ENCODE results near the gene PSPC1. TPM values are rescaled to one million over a fixed set of nuclear protein-coding genes. Genes with fewer than 3 reads are reported as not detected.

Gene PSPC1
- total RNA-seq, 1 donor from 2014 or later: 57.5 TPM

- no peaks in the 10 kb centered on the region for H3K9me3 ChIP-seq (ENCODE audit: insufficient read depth, low read depth, low read length)
- H3K4me3 ChIP-seq (ENCODE audit: insufficient read depth, low read depth, low read length): no peak overlapping the region
- H3K9ac ChIP-seq (ENCODE audit: low read length): no peak overlapping the region
- H3K27ac ChIP-seq (ENCODE audit: low read depth, low read length): no peak overlapping the region
- Mint-ChIP-seq H3K36me3 (ENCODE audit: low read depth, unreplicated experiment) (peaks cover 7% of the 10 kb centered on the region), H3K9me3 (ENCODE audit: unreplicated experiment) (no peaks in the 10 kb centered on the region), H3K27me3 (ENCODE audit: low read depth, unreplicated experiment) (no peaks in the 10 kb centered on the region), H3K4me3 (ENCODE audit: unreplicated experiment) (no peak overlapping the region), H3K27ac (ENCODE audit: unreplicated experiment) (no peak overlapping the region), H3K4me1 (ENCODE audit: low read depth, unreplicated experiment) (peaks cover 6% of the 10 kb centered on the region)
- H2AFZ ChIP-seq (ENCODE audit: low read depth, low read length): no peak overlapping the region
- no peak for TF ChIP-seq CTCF (IDR thresholded peaks at IDR 0.05; ENCODE audit: insufficient read depth, low read depth, low read length)
- FAIRE-seq (no peak), DNase-seq (ENCODE audit: low read depth) (peak; percentile 20)
- peaks cover 12% of the 10 kb centered on the region for H3K36me3 ChIP-seq (ENCODE audit: insufficient read depth, low read length)
- H3K4me2 ChIP-seq (ENCODE audit: low read length): no peak overlapping the region
- H4K20me1 ChIP-seq (ENCODE audit: insufficient read depth, low read length): peaks cover 78% of the 10 kb centered on the region
- H3K79me2 ChIP-seq (ENCODE audit: insufficient read depth, low read length): peaks cover 100% of the 10 kb centered on the region
- no peaks in the 10 kb centered on the region for H3K27me3 ChIP-seq (ENCODE audit: insufficient read depth, low read length)
- H3K4me1 ChIP-seq (ENCODE audit: insufficient read depth, low read length): no peaks in the 10 kb centered on the region
Measured at GRCh38 chr13:19772306-19772705, 10.4 kb downstream of the PSPC1 start.

- no peak overlapping the region for H3K9ac ChIP-seq (ENCODE audit: low read length)
- H3K27me3 ChIP-seq (ENCODE audit: insufficient read depth, low read length): no peaks in the 10 kb centered on the region
- H3K4me3 ChIP-seq (ENCODE audit: insufficient read depth, low read depth, low read length): no peak overlapping the region
- H3K27me3 Mint-ChIP-seq (ENCODE audit: low read depth, unreplicated experiment): no peaks in the 10 kb centered on the region
- FAIRE-seq (no peak), DNase-seq (ENCODE audit: low read depth) (no peak)
- H3K27ac Mint-ChIP-seq (ENCODE audit: unreplicated experiment): no peak overlapping the region
- peaks cover 12% of the 10 kb centered on the region for H3K36me3 ChIP-seq (ENCODE audit: insufficient read depth, low read length)
- peaks cover 100% of the 10 kb centered on the region for H3K79me2 ChIP-seq (ENCODE audit: insufficient read depth, low read length)
- no peaks in the 10 kb centered on the region for H3K9me3 ChIP-seq (ENCODE audit: insufficient read depth, low read depth, low read length)
- H2AFZ ChIP-seq (ENCODE audit: low read depth, low read length): no peak overlapping the region
- TF ChIP-seq EZH2 (IDR thresholded peaks at IDR 0.05; ENCODE audit: insufficient read depth, low read length) (no peak), CTCF (IDR thresholded peaks at IDR 0.05; ENCODE audit: insufficient read depth, low read depth, low read length) (no peak)
- no peak overlapping the region for H3K4me2 ChIP-seq (ENCODE audit: low read length)
- peaks cover 6% of the 10 kb centered on the region for H3K4me1 Mint-ChIP-seq (ENCODE audit: low read depth, unreplicated experiment)
- H3K4me1 ChIP-seq (ENCODE audit: insufficient read depth, low read length): no peaks in the 10 kb centered on the region
- H4K20me1 ChIP-seq (ENCODE audit: insufficient read depth, low read length): peaks cover 75% of the 10 kb centered on the region
- peaks cover 7% of the 10 kb centered on the region for H3K36me3 Mint-ChIP-seq (ENCODE audit: low read depth, unreplicated experiment)
- no peak overlapping the region for H3K4me3 Mint-ChIP-seq (ENCODE audit: unreplicated experiment)
- H3K27ac ChIP-seq (ENCODE audit: low read depth, low read length): no peak overlapping the region
- H3K9me3 Mint-ChIP-seq (ENCODE audit: unreplicated experiment): no peaks in the 10 kb centered on the region
Measured at GRCh38 chr13:19769854-19770253, 12.9 kb downstream of the PSPC1 start.

- no peak overlapping the region for H3K9ac ChIP-seq (ENCODE audit: low read length)
- H3K9me3 ChIP-seq (ENCODE audit: insufficient read depth, low read depth, low read length): no peaks in the 10 kb centered on the region
- Mint-ChIP-seq H3K4me1 (ENCODE audit: low read depth, unreplicated experiment) (peaks cover 9% of the 10 kb centered on the region), H3K9me3 (ENCODE audit: unreplicated experiment) (no peaks in the 10 kb centered on the region), H3K27ac (ENCODE audit: unreplicated experiment) (no peak overlapping the region), H3K36me3 (ENCODE audit: low read depth, unreplicated experiment) (peaks cover 11% of the 10 kb centered on the region), H3K27me3 (ENCODE audit: low read depth, unreplicated experiment) (no peaks in the 10 kb centered on the region), H3K4me3 (ENCODE audit: unreplicated experiment) (no peak overlapping the region)
- TF ChIP-seq CTCF (IDR thresholded peaks at IDR 0.05; ENCODE audit: insufficient read depth, low read depth, low read length) (no peak), EZH2 (IDR thresholded peaks at IDR 0.05; ENCODE audit: insufficient read depth, low read length) (no peak)
- no peaks in the 10 kb centered on the region for H3K27me3 ChIP-seq (ENCODE audit: insufficient read depth, low read length)
- no peak for DNase-seq (ENCODE audit: low read depth)
- no peak for FAIRE-seq
- H3K4me2 ChIP-seq (ENCODE audit: low read length): no peak overlapping the region
- peaks cover 74% of the 10 kb centered on the region for H4K20me1 ChIP-seq (ENCODE audit: insufficient read depth, low read length)
- H3K4me1 ChIP-seq (ENCODE audit: insufficient read depth, low read length): no peaks in the 10 kb centered on the region
- H3K4me3 ChIP-seq (ENCODE audit: insufficient read depth, low read depth, low read length): no peak overlapping the region
- H3K79me2 ChIP-seq (ENCODE audit: insufficient read depth, low read length): peaks cover 100% of the 10 kb centered on the region
- H3K36me3 ChIP-seq (ENCODE audit: insufficient read depth, low read length): peaks cover 12% of the 10 kb centered on the region
- H3K27ac ChIP-seq (ENCODE audit: low read depth, low read length): no peak overlapping the region
- no peak overlapping the region for H2AFZ ChIP-seq (ENCODE audit: low read depth, low read length)
Measured at GRCh38 chr13:19767966-19768365, 14.8 kb downstream of the PSPC1 start.
